Muscle of arm (tissue), 12 donors: Measurements from ENCODE around the gene DDX24. TPM values are rescaled to one million over a fixed set of nuclear protein-coding genes. Genes with fewer than 3 reads are reported as not detected.

Experiments
- DNase-seq: peaks from one replicate; pipeline ENCODE4 v3.0.0-alpha.2; 2013
- polyA plus RNA-seq, 12 donors: library from polyadenylated mRNA; unstranded; fragments of 120-200 nt; gene quantifications; one replicate each; pipeline ENCODE4 v1.2.1, GENCODE V29; 2013; ENCODE audit not compliant: insufficient read length in 12 of 12

The DDX24 gene
- polyA plus RNA-seq, 12 donors: 86.0 to 163 (median 93.9) TPM; not detected in 1

DNA sequence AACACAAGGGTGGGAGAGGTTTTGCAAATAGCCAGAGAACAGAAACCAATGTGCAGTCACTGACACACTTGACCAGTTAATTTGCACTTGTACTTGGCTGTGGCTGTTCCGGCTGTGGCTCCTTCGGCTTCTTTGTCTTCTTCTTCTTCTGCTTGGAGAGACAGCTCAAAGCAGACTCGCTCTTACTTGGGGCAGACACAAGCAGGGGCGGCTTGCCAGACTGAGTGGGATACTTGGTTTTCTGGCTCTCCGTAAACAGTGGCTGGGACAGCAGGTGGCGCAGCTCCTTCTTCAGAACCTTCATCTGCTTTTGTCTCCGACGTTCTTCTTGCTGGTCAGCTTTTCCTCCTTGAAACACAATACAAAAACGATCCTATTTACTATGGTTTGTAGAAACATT, 29.9 kb downstream of the DDX24 start:
- peak; percentile 30 for DNase-seq

DNA sequence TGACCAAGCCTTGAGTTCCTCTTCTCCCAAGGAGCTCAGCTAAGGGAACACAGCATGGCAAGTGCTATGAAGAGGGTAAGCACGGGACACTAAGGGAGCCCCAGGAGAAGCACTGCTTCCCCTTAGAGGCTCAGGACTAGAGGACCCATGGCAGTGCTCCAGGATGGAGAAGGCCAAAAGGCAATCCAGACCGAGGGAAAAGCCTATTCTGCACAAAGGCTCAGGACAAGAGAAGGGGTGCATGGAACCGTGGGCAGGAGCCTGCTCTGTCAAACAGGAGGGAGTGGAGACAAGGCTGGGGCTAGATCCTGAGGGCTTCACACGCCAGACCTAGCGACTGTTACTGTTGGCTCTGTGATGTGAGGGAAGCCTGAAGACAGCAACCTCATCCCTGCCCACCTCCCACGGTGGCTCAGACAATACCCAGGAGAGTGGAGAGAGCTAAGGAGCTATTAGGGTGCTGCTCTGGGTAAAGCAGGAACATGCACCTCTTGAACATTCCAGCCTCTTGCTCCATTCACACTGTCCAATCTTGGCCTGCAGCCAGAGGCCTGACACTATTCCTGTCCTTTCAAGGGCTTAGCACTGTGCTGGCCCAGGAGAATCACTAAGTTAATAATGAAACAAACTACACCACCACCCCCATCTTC, 30.6 kb downstream of the DDX24 start:
- DNase-seq: no peak

DNA sequence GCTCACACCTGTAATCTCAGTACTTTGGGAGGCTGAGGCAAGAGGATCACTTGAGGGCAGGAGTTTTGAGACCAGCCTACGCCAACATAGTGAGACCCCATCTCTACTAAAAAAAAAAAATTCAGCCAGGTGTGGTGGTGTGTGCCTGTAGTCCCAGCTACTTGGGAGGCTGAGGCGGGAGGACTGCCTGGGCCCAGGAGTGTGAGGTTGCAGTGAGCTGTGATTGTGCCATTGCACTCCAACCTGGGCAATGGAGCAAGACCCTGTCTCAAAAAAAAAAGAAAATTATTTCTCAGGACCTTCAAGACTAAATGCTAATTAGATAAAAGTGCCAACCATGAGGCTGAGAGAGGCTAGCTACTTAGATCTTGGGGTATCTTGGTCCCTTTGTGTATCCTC, 31.4 kb downstream of the DDX24 start:
- DNase-seq: no peak

DNA sequence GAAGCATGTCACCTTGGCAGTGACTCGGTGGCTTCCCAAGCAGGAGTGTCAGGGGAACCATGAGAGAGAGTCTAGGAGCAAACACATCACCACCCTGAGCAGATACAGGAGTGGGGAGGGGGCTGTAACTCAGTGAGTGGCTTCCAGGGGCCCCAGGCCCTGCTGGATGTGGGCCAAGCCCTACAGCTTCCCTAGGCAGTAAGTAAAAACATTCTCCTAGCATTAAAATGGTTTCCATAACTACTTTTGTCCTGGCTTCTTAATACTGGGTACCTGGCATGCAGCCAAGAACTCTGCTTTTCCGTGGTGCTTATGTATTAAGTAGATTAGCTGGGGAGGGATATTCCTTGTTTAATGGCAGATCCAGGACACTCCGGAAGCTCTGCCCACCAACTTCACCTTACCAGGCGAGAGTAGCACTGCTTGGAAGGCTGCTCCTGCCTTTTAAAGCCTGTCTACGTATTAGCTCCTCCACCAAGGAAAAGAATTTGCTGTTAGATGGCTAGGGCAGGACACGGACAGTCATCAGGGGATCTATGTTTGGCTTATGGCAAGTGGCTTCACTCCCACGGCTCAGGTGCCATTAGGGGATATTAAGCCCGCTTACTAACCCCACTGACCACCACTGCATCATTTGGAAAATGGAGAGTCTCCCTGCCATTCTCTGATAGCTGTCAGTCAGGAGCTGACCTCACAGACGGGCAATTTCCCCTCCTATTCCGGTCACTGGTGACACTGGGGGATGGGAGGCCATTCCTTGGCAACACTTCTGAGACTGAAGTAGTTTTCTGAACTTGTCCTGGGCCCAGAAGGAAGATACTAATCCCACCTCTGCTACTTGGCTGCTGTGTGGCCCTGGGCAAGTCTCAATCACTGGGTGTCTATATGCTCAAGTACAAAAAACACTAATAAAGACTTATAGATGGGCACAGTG, 32.0 kb downstream of the DDX24 start:
- no peak for DNase-seq

DNA sequence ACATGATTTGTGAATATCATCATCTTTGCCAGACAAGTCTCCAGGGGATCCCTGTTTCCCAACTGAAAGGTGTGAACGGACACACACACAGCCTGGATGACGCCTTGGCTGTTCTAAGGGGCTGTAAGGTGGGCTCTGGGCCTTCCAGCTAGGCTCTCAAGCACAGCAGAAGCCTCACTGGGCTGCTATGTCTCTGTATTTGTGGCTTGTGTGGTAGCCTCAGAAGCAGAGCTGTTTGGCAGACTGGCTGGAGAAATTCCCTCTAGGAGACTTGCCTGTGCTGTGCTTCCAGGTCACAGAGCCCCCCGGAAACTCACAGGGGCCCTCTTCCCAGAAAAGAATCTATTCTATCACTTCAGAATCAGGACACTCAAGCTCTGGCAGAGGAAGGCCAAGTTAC, 33.4 kb downstream of the DDX24 start:
- DNase-seq: no peak

DNA sequence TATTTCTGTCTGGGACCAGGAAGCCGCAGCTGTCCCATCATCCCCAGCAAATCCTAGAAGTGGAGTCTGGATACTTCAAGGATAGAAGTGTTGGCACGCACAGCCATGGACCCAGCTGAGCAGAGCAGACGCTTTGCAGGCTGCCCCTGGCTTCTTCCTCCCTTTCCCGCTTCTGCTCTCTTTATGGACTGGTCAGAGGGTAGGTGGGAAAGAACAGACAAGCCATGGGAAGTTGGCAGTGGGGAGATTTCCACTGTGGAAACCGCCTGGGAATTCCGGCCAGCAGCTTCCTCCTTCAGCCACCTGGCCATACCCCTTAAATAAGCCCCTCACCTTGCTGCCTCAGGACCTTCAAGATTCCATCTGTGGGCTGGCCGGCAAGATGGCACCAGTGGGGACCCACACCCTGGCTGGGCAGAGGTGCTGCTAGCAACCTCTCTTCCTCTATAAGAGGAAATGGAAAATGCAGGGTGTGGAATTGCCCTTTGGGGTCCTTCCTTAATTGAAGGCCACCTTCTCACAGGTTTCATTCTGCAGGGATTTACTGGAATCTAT, 34.2 kb downstream of the DDX24 start:
- no peak for DNase-seq

DNA sequence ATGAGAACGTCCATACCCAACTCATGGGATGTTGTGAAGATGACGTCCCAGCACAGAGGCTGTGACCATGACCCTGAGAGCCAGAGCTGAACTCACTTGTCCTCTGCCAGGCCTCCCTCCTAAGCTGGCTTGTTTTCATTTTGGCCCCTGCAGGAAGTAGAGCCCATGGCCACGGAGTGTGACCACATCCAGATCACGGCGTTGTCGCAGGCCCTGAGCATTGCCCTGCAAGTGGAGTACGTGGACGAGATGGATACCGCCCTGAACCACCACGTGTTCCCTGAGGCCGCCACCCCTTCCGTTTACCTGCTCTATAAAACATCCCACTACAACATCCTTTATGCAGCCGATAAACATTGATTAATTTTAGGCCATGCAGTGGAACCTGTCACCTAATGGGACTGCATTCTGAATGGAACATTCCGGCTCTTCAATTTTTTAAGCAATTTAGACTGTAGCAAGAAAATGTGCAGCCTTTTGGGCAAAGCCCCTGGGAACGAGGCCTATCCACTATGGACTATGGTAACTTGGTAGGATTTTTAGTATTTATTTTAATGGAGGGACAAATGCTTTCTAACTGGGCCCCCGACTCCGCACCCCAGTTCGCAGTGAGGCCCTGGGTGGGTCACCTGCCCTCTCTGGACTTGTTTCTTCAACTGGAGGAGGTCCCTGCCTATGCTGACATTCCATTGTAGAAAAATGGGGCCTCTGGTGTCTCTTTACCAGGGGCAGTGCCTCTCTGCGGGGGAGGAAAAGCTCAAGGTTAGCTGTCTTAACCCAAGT, 35.2 kb downstream of the DDX24 start:
- DNase-seq: no peak

DNA sequence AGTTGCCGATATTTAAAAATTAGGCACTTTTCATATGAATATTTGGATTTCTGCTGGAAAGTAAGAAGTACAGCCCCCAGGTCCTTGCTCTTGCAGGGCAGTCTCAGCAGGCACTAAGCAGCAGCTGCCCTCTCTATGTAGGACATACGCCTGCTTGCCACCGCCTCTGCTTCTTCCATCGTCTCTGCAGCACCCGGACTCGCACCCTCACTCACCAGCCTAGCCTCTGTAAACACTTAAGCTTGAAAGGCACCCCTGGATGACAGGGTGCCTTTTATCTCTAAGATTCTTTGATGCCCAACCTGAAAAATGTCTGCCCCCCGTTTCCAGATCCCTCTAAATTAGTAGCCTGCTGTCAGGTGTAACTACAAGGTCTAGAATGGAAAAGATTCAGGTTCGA, 35.9 kb downstream of the DDX24 start:
- no peak for DNase-seq

DNA sequence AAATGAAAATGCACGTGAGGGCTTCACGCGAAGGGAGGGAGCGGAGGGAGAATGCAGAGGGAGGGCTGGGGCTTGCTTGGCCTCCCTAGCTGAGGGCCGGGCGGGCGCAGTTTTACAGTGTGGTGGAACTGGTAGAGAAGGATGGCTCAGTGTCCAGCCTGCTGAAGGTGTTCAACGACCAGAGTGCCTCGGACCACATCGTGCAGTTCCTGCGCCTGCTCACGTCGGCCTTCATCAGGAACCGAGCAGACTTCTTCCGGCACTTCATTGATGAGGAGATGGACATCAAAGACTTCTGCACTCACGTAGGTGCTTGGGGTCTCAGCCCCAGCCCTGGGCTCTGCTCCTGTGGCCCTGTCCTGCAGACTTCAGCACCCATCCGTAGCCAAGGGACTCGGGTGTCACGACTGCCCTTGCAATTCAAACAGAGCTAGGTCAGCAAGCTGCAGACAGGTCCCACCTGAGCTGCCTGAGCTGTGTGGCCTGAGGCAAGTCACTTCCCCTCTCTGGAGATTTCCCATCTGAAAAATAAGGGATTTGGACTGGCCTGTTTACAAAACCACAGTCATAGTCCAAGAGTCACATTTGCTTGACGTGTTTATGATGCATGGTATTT, 36.4 kb downstream of the DDX24 start:
- DNase-seq: no peak

DNA sequence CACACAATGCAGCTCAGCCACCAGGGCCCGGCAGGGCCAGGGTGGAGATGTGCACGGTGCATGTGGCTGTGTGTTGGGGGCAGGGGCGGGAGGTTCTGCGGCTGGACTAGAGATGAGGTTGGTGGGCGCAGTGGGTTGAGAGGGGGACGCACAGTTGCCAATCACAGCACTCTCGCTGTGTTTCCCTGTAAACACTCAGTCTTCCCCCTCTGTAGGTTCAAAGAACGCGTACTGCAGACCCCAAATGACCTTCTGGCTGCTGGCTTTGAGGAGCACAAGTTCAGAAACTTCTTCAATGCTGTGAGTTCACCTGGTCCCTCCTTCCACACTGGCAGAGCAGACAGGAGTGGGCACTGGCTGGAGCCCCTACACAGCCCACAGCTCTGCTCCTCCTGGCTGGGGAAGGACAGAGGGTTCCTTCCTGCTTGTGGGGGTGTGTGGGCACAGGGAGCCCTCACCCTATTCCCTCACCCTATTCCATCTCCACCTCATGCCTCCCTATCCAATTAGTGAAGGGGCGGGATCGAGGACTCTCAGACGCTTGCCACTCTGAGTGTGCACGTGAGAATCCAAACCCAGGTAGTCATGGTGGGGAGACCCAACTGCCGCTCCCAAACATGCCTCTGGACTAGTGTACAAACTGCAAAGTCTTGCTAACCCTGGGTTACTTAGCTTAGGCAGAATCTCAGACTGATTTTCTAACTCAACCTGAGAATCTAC, 37.1 kb downstream of the DDX24 start:
- no peak for DNase-seq

DNA sequence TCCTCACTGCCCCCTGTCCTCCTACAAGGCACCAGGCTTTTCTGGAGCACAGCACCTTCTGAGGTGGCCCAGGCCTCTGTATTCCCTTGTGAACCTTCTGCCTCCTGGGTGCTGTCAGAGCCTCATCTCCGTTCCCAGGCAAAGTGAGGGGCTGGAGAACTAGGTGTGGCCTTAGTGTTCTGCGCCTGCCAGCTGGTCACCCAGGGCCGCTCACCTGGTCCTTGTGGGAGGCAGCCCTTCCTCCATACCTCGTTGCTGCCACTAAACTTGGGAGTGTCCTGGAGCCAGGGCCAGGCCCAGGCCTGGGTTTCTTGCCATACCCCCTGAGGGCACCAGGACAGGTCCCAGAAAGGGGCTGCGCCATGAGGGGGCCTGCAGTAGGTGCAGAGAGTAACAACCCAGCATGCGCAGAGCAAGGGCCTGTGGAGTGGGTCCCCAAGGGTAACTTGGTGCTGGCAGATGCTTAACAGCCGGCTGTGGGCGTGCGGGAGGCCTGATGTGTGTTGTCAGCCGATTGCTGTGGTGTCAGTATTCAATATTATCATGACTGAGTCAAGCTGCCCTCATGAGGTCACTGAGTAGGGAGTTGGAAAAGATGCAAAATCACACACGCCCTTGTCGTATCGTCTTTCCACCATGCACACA, 37.8 kb downstream of the DDX24 start:
- no peak for DNase-seq

DNA sequence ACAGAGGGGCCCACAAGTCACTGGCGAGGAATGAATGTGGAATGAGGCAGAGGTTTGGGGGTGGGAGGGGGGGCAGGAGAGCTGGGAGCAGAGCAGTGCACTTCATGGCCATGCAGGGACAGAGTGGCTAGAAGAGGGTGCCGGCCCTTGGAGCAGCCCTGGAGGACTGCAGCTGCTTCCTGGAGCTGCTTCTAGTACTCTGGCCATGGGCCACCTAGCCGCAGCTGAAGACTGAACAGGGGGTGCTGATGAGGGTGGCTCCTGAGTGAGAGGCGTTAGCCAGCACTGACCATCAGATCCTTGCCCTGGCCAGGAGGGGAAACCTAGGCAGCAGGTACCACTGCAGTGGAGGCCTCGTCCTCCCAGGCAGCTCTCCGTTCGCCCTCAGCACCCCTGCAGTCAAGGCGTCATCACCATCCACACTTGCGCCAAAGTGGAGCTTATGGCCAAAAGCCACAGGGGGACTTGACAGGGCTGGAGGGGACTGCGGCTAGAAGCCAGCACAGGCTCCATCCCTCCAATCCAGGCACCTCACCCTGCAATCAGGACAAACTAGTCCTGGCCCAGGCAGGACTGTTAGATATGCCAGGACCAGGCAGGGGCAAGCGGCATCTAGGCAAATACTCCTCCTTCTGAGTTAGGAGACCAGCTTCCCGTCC, 38.4 kb downstream of the DDX24 start:
- no peak for DNase-seq

DNA sequence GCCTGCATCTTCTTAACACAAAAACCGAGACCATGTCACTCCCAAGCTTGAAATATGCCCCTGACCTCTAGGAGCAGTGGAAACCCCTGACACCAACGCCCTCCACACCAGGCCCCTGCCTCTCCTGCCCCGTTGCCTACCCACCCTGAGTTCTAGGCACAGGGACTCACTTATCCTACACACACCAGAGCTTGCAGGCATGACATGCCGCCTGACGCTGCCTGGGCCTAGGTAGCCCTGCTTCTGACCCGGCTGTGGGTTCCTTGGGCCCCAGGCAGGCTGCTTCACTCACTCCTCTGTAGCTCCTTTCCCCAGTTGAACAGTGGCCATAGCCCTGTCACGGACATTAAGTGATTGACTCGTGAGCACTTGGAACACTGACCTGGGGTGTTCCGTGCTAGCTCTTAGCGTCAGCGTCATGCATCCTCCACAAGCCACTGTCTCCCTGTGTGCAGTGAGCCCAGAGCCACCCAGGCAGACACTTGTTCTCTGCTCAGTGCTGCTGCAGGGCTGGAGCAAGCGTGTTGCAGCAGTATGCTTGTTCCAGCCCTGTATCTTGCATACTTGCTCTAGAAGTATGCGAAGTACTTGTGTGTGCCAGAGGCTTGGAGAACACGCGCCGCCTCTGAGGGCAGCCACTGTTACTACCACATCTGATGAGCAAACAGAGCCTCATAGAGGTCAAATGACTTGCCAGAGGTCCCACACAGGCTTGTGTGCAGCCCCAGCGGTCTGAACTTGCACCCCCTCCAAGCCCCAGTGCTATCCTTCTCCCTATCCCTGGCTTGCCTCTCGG, 39.3 kb downstream of the DDX24 start:
- peak; percentile 11 for DNase-seq

DNA sequence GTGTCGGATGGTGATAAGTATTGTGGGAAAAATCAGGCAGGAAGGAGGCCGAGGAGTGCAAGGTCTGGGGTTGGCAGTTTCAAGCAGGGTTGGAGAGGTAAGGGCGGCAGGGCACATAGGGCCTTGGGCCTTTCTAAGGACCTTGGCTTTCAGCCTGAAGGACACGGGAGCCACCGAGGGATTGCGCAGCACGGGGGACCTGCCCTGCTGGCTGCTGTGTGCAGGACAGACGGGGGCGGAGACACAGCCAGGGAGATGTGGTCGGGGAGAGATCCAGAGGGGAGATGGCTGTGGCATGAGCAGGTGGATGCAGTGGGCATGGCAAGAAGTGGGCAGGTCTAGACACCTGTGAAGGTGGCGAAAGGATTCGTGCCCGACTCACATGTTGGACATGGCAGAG, 40.2 kb downstream of the DDX24 start:
- no peak for DNase-seq

DNA sequence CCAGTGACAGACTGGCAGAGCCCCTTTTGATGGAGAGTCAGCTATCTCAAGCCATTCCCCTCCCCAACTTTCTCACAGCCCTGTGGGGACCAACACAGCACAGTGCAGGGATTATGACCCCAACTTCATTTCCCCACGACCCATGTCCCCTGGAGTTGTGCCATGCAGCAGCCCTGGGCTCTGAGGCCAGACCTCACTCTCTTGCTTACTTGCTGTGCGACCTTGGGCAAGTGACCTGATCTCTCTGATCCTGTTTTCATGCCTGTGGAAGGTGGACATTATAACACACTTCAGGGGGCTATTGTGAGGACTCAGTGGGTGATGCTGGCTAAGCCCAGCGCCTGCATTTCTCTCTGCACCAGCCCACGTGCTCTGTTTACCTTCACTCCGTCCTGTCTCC, 40.8 kb downstream of the DDX24 start:
- DNase-seq: no peak

DNA sequence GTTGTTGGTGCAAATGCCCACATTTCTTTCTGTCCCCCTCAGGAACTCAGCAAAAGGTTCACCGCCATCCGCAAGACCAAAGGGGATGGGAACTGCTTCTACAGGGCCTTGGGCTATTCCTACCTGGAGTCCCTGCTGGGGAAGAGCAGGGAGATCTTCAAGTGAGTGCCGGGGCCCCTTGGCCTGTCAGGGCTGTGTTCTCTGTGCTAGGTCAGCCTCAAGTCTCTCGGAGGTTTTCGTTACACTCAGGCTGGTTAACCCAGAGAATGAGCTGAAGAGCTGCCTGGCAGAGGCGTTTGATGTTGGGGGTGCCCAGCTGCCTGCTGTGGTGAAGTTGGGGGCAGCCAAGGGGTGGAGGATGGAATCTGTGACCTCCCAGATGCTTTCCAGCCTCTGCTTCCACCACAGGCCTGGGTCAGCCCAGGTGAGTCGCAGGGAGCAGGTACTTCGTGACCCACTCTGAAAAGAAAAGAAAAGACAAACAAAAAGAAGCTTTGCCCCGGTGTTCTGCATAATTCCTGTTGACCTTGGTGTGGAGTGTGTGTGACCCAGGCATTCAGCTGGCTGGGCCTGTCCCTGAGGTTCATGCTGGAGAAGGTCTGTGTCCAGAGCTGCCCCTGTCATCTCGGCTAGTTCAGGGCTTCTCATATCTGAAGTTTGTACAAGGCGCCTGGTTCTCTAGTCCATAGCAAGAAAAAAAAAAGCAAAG, 41.9 kb downstream of the DDX24 start:
- DNase-seq: no peak

DNA sequence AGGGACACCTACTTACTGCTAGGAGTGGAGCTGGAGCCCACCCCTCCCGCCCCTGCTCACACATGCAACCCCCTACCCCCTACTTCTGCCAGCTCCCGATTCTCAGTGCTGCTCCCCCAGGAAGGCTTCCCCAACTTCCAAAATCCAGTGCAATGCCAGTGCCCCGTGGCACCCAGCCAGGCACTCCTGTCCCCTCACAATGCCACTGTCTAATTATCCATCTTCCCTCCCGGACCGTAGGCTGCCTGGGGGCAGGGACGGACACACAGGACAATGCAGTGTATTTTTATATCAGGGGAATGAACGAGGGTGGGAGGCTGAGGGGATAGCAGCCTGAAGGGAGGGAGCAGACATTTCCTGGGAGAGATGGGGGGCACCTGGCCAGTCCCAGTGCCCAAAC, 42.5 kb downstream of the DDX24 start:
- no peak for DNase-seq

DNA sequence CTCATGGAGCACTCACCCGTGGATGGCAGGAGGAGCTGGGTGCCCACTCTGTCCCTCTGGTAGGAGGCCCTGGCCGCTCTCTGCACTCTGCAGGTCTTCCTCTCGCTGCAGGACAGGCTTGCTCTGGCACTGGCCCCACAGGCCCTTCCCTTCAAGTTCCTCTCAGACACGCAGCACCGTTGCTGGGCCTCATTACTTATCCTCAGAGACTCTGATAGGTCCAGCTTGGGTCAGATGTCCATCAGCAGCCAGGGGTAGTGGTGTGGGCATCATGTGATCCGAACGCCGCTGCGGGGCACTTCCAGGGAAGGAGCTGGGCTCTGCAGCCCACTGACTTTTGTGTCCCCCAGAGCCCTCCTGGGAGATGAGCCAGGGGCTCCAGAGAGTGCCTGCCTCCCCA, 43.0 kb downstream of the DDX24 start:
- DNase-seq: no peak
